ENCODE results near the gene CDCA7.
A peak's percentile ranks its signal among the peaks of the same experiment; 100 is the strongest.
"Not testable (repeated sequence)": the region's sequence is repeated elsewhere in the genome, so short reads cannot be mapped to it uniquely, and the experiment has no call there.

The CDCA7 gene

GRCh38 chr2:173354582-173355131, at the start of gene CDCA7:
TSS of gene CDCA7 (plus strand) at chr2:173354872. CDS start at chr2:173354964, 92 bp downstream.
- DNase-seq (ENCODE audit: low read depth), result peak; percentile 11

GRCh38 chr2:173305303-173305702, 49.4 kb upstream of the CDCA7 start:
- DNase-seq (ENCODE audit: low read depth), result no peak

- no peak for DNase-seq (ENCODE audit: low read depth)
Observed at GRCh38 chr2:173307293-173307692, 47.4 kb upstream of the CDCA7 start.

GRCh38 chr2:173309370-173309769, 45.3 kb upstream of the CDCA7 start:
- not testable (repeated sequence) for DNase-seq (ENCODE audit: low read depth)

- DNase-seq (ENCODE audit: low read depth), result no peak
Observed at GRCh38 chr2:173311844-173312606, 42.6 kb upstream of the CDCA7 start.

- DNase-seq (ENCODE audit: low read depth), result no peak
Observed at GRCh38 chr2:173323371-173323770, 31.3 kb upstream of the CDCA7 start.

- DNase-seq (ENCODE audit: low read depth), result no peak
Observed at GRCh38 chr2:173326806-173327205, 27.9 kb upstream of the CDCA7 start.

GRCh38 chr2:173327421-173327820, 27.3 kb upstream of the CDCA7 start:
- no peak for DNase-seq (ENCODE audit: low read depth)

- not testable (repeated sequence) for DNase-seq (ENCODE audit: low read depth)
Observed at GRCh38 chr2:173333003-173333402, 21.7 kb upstream of the CDCA7 start.

GRCh38 chr2:173339807-173340206, 14.9 kb upstream of the CDCA7 start:
- no peak for DNase-seq (ENCODE audit: low read depth)

GRCh38 chr2:173343921-173344320, 10.8 kb upstream of the CDCA7 start:
- no peak for DNase-seq (ENCODE audit: low read depth)

- no peak for DNase-seq (ENCODE audit: low read depth)
Observed at GRCh38 chr2:173346035-173346434, 8.6 kb upstream of the CDCA7 start.

- DNase-seq (ENCODE audit: low read depth), result no peak
Observed at GRCh38 chr2:173347305-173348168, 7.1 kb upstream of the CDCA7 start.

GRCh38 chr2:173349287-173349686, 5.4 kb upstream of the CDCA7 start:
- DNase-seq (ENCODE audit: low read depth), result no peak

GRCh38 chr2:173350383-173350782, 4.3 kb upstream of the CDCA7 start:
- DNase-seq (ENCODE audit: low read depth), result no peak

GRCh38 chr2:173351879-173352278, 2.8 kb upstream of the CDCA7 start:
- no peak for DNase-seq (ENCODE audit: low read depth)

- DNase-seq (ENCODE audit: low read depth), result no peak
Observed at GRCh38 chr2:173353556-173353955, 1.1 kb upstream of the CDCA7 start.

- no peak for DNase-seq (ENCODE audit: low read depth)
Observed at GRCh38 chr2:173354073-173354581, 545 bp upstream of the CDCA7 start.

GRCh38 chr2:173355132-173355865, 627 bp downstream of the CDCA7 start:
- no peak for DNase-seq (ENCODE audit: low read depth)

GRCh38 chr2:173355866-173356508, 1.3 kb downstream of the CDCA7 start:
- DNase-seq (ENCODE audit: low read depth), result no peak

- no peak for DNase-seq (ENCODE audit: low read depth)
Observed at GRCh38 chr2:173357346-173357745, 2.7 kb downstream of the CDCA7 start.
